Thyroid gland (tissue), 4 donors: ENCODE data around the gene PARD3B.

Experiments used
- CTCF ChIP-seq, 6 experiments: fragments of 200-600 bp in 3 of 6; fragments of 450-650 bp in 3 of 6; sonication (generic) in 3 of 6; IDR thresholded peaks; one replicate each; pipeline ENCODE4 v1.5.1; 2016 to 2019; ENCODE audit warnings: antibody characterized with exemption in 6 of 6, mild to moderate bottlenecking in 2 of 6, inconsistent platforms in 1 of 6, moderate library complexity in 1 of 6
- POLR2A ChIP-seq, 2 donors: fragments of 450-650 bp; IDR thresholded peaks; one replicate each; pipeline ENCODE4 v1.6.1; 2017; ENCODE audit warnings: antibody characterized with exemption in 2 of 2, mild to moderate bottlenecking in 2 of 2, moderate library complexity in 1 of 2

- TF ChIP-seq CTCF (IDR thresholded peaks at IDR 0.05) (no peak), POLR2A (IDR thresholded peaks at IDR 0.05) (no peak)
These were observed 583.5 kb downstream of the PARD3B start for GRCh38 chr2:205128726-205129125.
